Measurements from ENCODE around the gene RPL22L1. TPM values are rescaled to one million over a fixed set of nuclear protein-coding genes. Genes with fewer than 3 reads are reported as not detected.

Gene RPL22L1
- total and polyA plus RNA-seq, 2 of the 4 experiments (the other 2 are of a cell fraction) = 37.1 to 92.0 TPM

GRCh38 chr3:170889630-170890029 is 19.6 kb upstream of the RPL22L1 start:
- no peak overlapping the region for H3K4me2 ChIP-seq (ENCODE audit: low read depth, low read length)
- no peak overlapping the region for H4K91ac ChIP-seq (ENCODE audit: insufficient read depth, low read depth, low read length)
- no peak overlapping the region for H2BK15ac ChIP-seq (ENCODE audit: low read depth, low read length)
- no peak overlapping the region for H3K4ac ChIP-seq (ENCODE audit: low read depth, low read length)
- no peak overlapping the region for H2BK5ac ChIP-seq (ENCODE audit: low read depth, low read length, poor library complexity, severe bottlenecking)
- no peak overlapping the region for H3K9ac ChIP-seq (ENCODE audit: low read depth, low read length)
- no peaks in the 10 kb centered on the region for H3K9me3 ChIP-seq (ENCODE audit: control insufficient read depth, insufficient read depth, low read length)
- no peak overlapping the region for H2AK5ac ChIP-seq (ENCODE audit: low read depth, low read length)
- no peak overlapping the region for H3K27ac ChIP-seq (ENCODE audit: insufficient read depth, low read length)
- no peak overlapping the region for H4K5ac ChIP-seq (ENCODE audit: low read depth, low read length)
- H3K56ac ChIP-seq (ENCODE audit: extremely low read depth, insufficient read depth, low read length) = no peak overlapping the region
- H3K36me3 ChIP-seq (ENCODE audit: control insufficient read depth, insufficient read depth, low read length) = no peaks in the 10 kb centered on the region
- H3K9me1 ChIP-seq (ENCODE audit: insufficient read depth, low read length) = no peaks in the 10 kb centered on the region
- WGBS, 2 experiments (ENCODE audit: extremely low coverage in 2 of 2, insufficient read length in 1 of 2) = no CpG with 5 or more reads among the region's 1 CpG
- no peaks in the 10 kb centered on the region for H4K20me1 ChIP-seq (ENCODE audit: insufficient read depth, low read length)
- H2BK120ac ChIP-seq (ENCODE audit: low read depth, low read length) = no peak overlapping the region
- no peak overlapping the region for H4K8ac ChIP-seq (ENCODE audit: low read depth in 2 of 2, low read length in 2 of 2)
- ChIA-PET CTCF (no interaction called here), POLR2A (ENCODE audit: unreplicated experiment) (no interaction called here)
- no peak overlapping the region for H2AFZ ChIP-seq (replicated peaks; ENCODE audit: low read length, poor library complexity)
- no peak overlapping the region for H3K18ac ChIP-seq (ENCODE audit: low read depth, low read length)
- H3K23ac ChIP-seq (ENCODE audit: low read depth, low read length) = no peak overlapping the region
- no peaks in the 10 kb centered on the region for H3K79me1 ChIP-seq (ENCODE audit: low read depth in 1 of 2, low read length in 2 of 2)
- H3K14ac ChIP-seq (replicated peaks; ENCODE audit: low read depth, low read length) = no peak overlapping the region
- H3K4me3 ChIP-seq (ENCODE audit: insufficient read depth, low read depth, low read length) = no peak overlapping the region
- DNase-seq (no peak), ATAC-seq (ENCODE audit: low read depth) (no peak)
- H3K4me1 ChIP-seq (ENCODE audit: control insufficient read depth, insufficient read depth, low read length) = no peaks in the 10 kb centered on the region
- in situ Hi-C loops (cut with MboI; ENCODE audit: low sequenced_read_pairs) = no loop called here
- H2BK20ac ChIP-seq (ENCODE audit: low read depth, low read length) = no peak overlapping the region
- no peak for TF ChIP-seq MAFK (IDR thresholded peaks at IDR 0.05; ENCODE audit: low read depth, low read length)
- no peak for TF ChIP-seq USF2 (IDR thresholded peaks at IDR 0.05; ENCODE audit: low read depth, low read length)
- TF ChIP-seq MXI1 (IDR thresholded peaks at IDR 0.05; ENCODE audit: borderline replicate concordance, low read depth, low read length) = no peak
- no peak for TF ChIP-seq ELK1 (IDR thresholded peaks at IDR 0.05; ENCODE audit: borderline replicate concordance, low read depth, low read length)
- TF ChIP-seq RCOR1 (IDR thresholded peaks at IDR 0.05; ENCODE audit: insufficient replicate concordance, low read length) = no peak
- TF ChIP-seq CTCF (conservative IDR thresholded peaks at IDR 0.05; ENCODE audit: low read depth, low read length) = no peak
- no peak for TF ChIP-seq MAZ (IDR thresholded peaks at IDR 0.05; ENCODE audit: borderline replicate concordance, low read depth, low read length)
- no peak for TF ChIP-seq BHLHE40 (IDR thresholded peaks at IDR 0.05; ENCODE audit: low read depth, low read length)
- TF ChIP-seq SMC3 (IDR thresholded peaks at IDR 0.05; ENCODE audit: low read depth, low read length) = no peak
- no peak for TF ChIP-seq FOS (IDR thresholded peaks at IDR 0.05; ENCODE audit: low read depth, low read length)
- no peak for TF ChIP-seq CHD1 (IDR thresholded peaks at IDR 0.05; ENCODE audit: low read depth, low read length)
- no peak for TF ChIP-seq CEBPB (IDR thresholded peaks at IDR 0.05; ENCODE audit: low read depth, low read length)
- no peak for TF ChIP-seq NFE2L2 (IDR thresholded peaks at IDR 0.05; ENCODE audit: low read depth, low read length)
- no peak for TF ChIP-seq RAD21 (IDR thresholded peaks at IDR 0.05; ENCODE audit: low read length)
- TF ChIP-seq POLR2A (IDR thresholded peaks at IDR 0.05; ENCODE audit: low read depth, low read length) = no peak
- TF ChIP-seq RFX5 (IDR thresholded peaks at IDR 0.05; ENCODE audit: low read depth, low read length) = no peak
- BruUV-seq (replicated peaks) = no TSS peak
- dilution Hi-C loops (cut with HindIII; ENCODE audit: low sequenced_read_pairs, unreplicated experiment) = no loop called here
- no peaks in the 10 kb centered on the region for H3K27me3 ChIP-seq (ENCODE audit: control insufficient read depth, insufficient read depth, low read length)
- no peak overlapping the region for H2AK9ac ChIP-seq (replicated peaks; ENCODE audit: low read depth, low read length, poor library complexity)
- intact Hi-C loops (cut with micrococcal nuclease) = no loop called here
